MM.1S (cell line): ENCODE measurements around the gene EGFL7.

Source experiments
- EZH2phosphoT487 ChIP-seq: fragments of 300-600 bp; sonication (generic); IDR thresholded peaks from 2 replicates; pipeline ENCODE4 v1.6.1; 2018; ENCODE audit warnings: antibody characterized with exemption, low read length
- TF ChIP-seq, protein P1 (sequence below): fragments of 300-600 bp; sonication (generic); IDR thresholded peaks from 2 replicates; pipeline ENCODE4 v1.5.1; 2016; ENCODE audit warnings: antibody characterized with exemption, low read length, mixed read lengths

DNA sequence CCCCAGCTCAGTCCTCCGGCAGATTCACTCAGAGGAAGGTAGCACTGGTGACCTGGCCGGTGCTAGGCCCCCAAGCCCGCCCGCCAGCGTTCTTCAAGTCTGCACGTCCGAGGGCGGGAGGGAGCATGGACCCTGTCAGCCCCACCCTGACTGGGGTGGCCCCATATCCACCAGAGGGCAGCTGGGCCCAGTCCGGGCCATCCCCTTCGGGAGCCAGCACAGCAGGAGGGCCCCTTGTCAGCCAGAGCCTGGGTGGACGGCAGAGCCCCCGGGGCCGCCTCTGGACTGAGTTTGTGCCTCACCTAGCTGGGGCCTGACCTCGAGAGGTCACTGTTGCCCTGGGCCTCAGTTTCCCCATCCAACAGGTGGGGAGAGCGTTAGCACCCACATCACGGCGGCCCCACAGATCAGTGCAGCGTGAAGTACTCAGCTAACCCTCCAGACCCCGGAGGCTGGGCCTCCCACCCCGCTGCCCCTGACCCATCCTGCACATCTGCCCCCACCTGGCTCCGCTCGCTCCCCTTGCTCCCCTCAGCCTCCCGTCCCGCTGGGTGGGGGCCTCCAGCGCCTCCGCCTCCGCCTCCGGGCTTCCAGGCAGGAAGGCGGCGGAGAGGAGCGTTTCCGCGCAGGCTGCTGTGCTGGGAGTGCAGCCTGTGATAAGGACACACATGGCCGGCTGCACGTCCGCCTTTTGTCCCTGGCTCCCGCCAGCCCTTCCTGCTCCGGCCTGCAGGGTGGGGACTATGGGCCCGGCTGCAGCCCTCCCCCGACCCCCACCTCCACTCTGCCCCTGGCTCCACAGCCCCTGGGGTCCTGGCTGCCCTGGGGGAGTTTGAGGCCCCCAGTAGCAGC lies 16.6 kb upstream of the EGFL7 start:
- TF ChIP-seq, protein P1, sequence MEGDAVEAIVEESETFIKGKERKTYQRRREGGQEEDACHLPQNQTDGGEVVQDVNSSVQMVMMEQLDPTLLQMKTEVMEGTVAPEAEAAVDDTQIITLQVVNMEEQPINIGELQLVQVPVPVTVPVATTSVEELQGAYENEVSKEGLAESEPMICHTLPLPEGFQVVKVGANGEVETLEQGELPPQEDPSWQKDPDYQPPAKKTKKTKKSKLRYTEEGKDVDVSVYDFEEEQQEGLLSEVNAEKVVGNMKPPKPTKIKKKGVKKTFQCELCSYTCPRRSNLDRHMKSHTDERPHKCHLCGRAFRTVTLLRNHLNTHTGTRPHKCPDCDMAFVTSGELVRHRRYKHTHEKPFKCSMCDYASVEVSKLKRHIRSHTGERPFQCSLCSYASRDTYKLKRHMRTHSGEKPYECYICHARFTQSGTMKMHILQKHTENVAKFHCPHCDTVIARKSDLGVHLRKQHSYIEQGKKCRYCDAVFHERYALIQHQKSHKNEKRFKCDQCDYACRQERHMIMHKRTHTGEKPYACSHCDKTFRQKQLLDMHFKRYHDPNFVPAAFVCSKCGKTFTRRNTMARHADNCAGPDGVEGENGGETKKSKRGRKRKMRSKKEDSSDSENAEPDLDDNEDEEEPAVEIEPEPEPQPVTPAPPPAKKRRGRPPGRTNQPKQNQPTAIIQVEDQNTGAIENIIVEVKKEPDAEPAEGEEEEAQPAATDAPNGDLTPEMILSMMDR = no peak
- no peak for TF ChIP-seq EZH2phosphoT487
